ENCODE results near the gene CALML5. TPM values are rescaled to one million over a fixed set of nuclear protein-coding genes. Genes with fewer than 3 reads are reported as not detected.

Gene CALML5
- total RNA-seq, 4 donors from 2014 or later, result not detected

DNA sequence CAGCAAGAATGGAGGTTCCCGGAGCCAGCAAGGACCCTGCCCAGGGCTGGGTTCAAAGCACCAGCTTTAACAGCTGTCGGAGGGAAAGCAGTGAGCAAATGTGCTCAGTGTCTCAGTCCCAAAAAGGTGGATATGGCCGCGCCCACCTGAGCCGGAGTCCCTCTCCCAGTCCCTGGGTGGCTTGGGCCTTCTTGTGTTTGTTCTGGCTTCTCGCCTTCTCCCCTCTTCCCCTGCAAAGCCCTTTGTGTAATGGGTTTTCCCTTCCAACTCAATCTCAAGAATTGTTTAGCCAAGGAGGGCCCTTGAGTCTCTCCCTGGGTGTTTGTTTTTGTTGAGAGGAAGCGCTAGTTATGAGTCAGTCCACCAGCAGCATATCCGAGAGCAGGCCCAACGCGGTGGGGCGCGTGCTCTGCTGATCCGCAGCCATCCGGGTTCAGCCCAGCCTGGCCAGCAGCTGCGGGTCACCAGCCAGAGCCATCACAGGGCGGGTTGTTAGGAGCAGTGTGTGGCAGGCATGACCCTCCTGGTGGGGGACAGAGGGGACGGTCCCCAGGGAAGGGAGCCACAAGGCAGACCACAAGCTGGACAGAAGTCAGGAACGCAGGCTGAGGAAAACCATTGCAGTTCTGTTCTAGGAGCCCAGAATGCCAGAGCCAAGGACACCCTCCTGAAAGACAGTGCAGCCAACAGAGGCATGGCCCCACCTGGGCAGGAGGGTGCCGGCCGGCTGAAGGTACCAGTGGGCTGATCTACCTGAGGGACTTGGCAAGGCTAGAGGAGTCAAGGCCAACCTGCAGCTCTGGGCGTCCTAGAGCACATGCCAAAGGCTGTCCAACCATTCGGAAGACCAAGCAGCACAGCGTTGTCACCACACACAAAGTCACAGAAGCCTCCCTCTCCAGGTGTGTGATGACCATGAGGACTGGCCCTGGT is 46.7 kb upstream of the CALML5 start:
- H3K4me3 ChIP-seq, result no peak overlapping the region
- H3K4me1 ChIP-seq, result peaks cover 0 to 50% (median 10%) of the 10 kb centered on the region in 4 donors
- H3K27me3 ChIP-seq, result no peaks in the 10 kb centered on the region
- H3K27ac ChIP-seq, result peak overlapping the region; percentile 10 to 97 (median 91)
- DNase-seq, result peak in 2 of 3 donors; percentile 47 to 69
- H3K9me3 ChIP-seq, result no peaks in the 10 kb centered on the region
- no peaks in the 10 kb centered on the region for H3K36me3 ChIP-seq
- TF ChIP-seq, protein P1, sequence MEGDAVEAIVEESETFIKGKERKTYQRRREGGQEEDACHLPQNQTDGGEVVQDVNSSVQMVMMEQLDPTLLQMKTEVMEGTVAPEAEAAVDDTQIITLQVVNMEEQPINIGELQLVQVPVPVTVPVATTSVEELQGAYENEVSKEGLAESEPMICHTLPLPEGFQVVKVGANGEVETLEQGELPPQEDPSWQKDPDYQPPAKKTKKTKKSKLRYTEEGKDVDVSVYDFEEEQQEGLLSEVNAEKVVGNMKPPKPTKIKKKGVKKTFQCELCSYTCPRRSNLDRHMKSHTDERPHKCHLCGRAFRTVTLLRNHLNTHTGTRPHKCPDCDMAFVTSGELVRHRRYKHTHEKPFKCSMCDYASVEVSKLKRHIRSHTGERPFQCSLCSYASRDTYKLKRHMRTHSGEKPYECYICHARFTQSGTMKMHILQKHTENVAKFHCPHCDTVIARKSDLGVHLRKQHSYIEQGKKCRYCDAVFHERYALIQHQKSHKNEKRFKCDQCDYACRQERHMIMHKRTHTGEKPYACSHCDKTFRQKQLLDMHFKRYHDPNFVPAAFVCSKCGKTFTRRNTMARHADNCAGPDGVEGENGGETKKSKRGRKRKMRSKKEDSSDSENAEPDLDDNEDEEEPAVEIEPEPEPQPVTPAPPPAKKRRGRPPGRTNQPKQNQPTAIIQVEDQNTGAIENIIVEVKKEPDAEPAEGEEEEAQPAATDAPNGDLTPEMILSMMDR (IDR thresholded peaks at IDR 0.05), result no peak
- TF ChIP-seq POLR2A (IDR thresholded peaks at IDR 0.05), result no peak

DNA sequence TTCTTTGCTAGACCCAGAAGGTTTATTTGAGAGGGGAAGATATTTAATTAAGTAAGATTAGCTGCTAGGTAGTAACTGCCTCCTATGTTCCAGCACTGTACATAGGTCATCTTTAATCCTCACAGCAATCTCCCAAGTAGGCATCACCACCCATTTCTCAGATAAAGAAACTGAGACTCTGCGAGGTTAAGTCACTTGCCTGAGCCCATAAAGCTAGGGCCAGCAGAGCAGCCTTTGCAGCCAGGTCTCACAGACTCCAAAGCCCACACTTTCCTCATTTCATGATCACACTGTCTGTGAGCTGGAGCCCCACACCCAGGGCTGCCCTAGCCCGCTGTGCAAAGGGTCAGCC is 46.0 kb upstream of the CALML5 start:
- no peak for DNase-seq
- no peaks in the 10 kb centered on the region for H3K36me3 ChIP-seq
- H3K4me1 ChIP-seq, result peaks cover 0 to 48% (median 10%) of the 10 kb centered on the region in 4 donors
- H3K4me3 ChIP-seq, result no peak overlapping the region
- TF ChIP-seq, protein P1 (IDR thresholded peaks at IDR 0.05), result no peak
- TF ChIP-seq POLR2A (IDR thresholded peaks at IDR 0.05), result no peak
- peak overlapping the region in 3 of 4 donors; percentile 86 to 97 (median 96) for H3K27ac ChIP-seq
- H3K9me3 ChIP-seq, result no peaks in the 10 kb centered on the region
- H3K27me3 ChIP-seq, result no peaks in the 10 kb centered on the region

DNA sequence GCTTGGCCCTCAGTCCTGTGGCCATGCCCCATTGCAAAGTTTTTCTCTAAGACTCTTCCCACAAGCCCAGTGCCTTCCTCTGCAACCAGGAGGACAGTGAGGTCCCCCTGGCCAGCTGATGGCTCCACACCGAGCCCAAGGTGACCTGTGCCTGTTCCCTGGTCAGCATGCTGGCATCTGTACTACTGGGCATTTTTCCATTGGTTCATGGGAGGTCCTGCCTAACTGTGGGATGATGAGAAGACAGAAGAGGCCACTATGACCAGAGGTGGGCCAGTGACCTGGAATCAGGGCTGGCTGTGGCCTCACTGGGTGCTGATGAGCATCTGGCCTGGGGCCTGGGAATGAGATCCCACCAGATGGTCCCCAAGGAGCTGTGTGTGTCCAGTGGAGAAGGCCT is 45.6 kb upstream of the CALML5 start:
- Histone ChIP-seq H3K27ac (peak overlapping the region in 2 of 4 donors; percentile 96 to 97), H3K4me1 (peaks cover 0 to 48% (median 10%) of the 10 kb centered on the region in 4 donors)

DNA sequence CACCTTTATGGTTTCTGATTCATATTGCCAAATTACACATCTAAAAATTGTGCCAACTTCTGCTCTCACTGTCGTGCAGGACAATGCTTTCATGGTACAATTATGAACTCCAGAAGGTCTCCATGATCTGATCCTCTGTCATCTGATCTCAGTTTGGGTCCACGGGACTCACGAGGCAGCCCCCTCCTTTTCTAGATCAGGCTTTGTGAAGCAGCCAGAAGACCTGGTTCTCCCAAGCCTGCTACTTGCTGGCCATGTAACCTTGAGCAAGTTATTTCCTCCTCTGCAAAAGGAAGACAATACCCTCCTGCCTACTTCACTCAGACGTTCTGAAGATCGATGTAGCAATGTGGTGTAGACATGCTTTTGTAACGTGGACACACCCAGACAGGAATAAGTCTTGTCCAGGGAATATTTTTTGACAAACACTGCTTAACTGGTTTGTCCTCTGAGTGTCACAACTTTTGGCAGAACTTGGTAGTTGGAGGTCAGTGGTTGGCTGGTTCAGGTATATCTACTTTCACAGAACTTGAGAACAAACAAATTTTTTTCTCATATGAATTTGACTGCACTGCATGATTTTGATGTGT is 44.9 kb upstream of the CALML5 start:
- Histone ChIP-seq H3K4me1 (peaks cover 0 to 43% (median 10%) of the 10 kb centered on the region in 4 donors), H3K27me3 (no peaks in the 10 kb centered on the region), H3K4me3 (no peak overlapping the region), H3K9me3 (no peaks in the 10 kb centered on the region), H3K36me3 (no peaks in the 10 kb centered on the region), H3K27ac (no peak overlapping the region)
- no peak for TF ChIP-seq POLR2A (IDR thresholded peaks at IDR 0.05)
- TF ChIP-seq, protein P1 (IDR thresholded peaks at IDR 0.05), result no peak
- DNase-seq, result peak in 2 of 3 donors; percentile 22 to 28

More for the DNA sequence above, 45.6 kb upstream of the CALML5 start:
- Histone ChIP-seq H3K27me3 (no peaks in the 10 kb centered on the region), H3K9me3 (no peaks in the 10 kb centered on the region), H3K36me3 (no peaks in the 10 kb centered on the region), H3K4me3 (no peak overlapping the region)
- no peak for TF ChIP-seq POLR2A (IDR thresholded peaks at IDR 0.05)
- TF ChIP-seq, protein P1 (IDR thresholded peaks at IDR 0.05), result no peak
- peak in 2 of 3 donors; percentile 21 to 37 for DNase-seq

DNA sequence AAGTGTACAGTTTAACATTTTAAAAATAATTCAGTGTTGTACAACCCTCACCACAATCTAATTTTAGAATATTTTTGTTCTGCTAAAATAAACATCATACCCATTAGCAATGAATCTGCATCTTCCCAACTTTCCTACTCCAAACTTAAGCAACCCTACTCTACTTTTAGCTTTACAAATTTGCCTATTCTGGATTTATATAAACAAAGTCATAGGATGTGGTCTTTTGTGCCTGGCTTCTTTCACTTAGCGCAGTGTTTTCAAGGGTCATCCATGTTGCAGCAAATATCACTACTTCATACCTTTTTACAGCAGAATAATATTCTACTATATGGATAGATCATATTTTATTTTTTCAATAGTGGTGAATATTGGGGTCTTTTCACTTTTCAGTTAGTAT is 44.3 kb upstream of the CALML5 start:
- TF ChIP-seq POLR2A (IDR thresholded peaks at IDR 0.05), result no peak
- TF ChIP-seq, protein P1 (IDR thresholded peaks at IDR 0.05), result no peak
- H3K27ac ChIP-seq, result no peak overlapping the region
- H3K4me1 ChIP-seq, result peaks cover 0 to 36% (median 10%) of the 10 kb centered on the region in 4 donors
- DNase-seq, result no peak
- no peaks in the 10 kb centered on the region for H3K27me3 ChIP-seq
- H3K36me3 ChIP-seq, result no peaks in the 10 kb centered on the region
- no peak overlapping the region for H3K4me3 ChIP-seq
- H3K9me3 ChIP-seq, result no peaks in the 10 kb centered on the region

Measured in Peyer's patch (tissue), 4 donors.